PC-9 (cell line): ENCODE results near the gene EIF3I.

ENCODE experiments used
- EZH2 ChIP-seq: fragments of 200-600 bp; sonication (generic); IDR thresholded peaks from 2 replicates; pipeline ENCODE4 v1.8.0; 2017; ENCODE audit warnings: antibody characterized with exemption, low read depth
- TF ChIP-seq, protein P1 (sequence below): fragments of 200-600 bp; sonication (generic); conservative IDR thresholded peaks from 2 replicates; pipeline ENCODE4 v1.6.1; 2017; ENCODE audit warnings: mixed run types, antibody characterized with exemption, mild to moderate bottlenecking, moderate library complexity

DNA sequence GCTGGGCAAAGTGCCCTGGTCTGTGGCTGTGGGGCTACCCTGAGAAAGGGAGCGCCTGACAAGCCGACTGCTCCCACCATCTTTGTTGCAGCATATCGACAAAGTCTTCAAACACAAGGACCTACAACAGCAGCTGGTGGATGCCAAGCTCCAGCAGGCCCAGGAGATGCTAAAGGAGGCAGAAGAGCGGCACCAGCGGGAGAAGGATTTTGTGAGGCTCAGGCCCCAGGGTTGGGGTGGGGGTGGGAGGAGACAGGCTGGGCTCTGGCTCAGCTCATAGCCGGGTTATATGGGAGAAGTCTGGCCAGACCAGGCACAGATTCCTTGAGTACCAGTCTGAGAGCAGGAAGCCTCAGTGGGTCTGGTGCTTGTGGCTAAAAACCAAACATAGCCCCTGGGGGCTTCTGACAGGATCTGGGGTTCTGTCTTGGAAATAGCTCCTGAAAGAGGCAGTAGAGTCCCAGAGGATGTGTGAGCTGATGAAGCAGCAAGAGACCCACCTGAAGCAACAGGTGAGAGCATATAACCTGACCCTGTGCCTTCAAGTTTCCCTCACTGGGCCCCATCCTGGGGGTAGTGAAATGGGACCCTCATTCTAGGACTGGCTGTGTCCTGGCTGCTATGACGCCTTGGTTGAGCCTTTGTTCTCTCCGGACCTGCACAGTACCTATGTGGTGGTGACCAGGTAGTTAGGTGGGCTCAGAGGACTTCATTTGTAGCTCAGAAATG lies 29.8 kb upstream of the EIF3I start:
- TF ChIP-seq, protein P1, sequence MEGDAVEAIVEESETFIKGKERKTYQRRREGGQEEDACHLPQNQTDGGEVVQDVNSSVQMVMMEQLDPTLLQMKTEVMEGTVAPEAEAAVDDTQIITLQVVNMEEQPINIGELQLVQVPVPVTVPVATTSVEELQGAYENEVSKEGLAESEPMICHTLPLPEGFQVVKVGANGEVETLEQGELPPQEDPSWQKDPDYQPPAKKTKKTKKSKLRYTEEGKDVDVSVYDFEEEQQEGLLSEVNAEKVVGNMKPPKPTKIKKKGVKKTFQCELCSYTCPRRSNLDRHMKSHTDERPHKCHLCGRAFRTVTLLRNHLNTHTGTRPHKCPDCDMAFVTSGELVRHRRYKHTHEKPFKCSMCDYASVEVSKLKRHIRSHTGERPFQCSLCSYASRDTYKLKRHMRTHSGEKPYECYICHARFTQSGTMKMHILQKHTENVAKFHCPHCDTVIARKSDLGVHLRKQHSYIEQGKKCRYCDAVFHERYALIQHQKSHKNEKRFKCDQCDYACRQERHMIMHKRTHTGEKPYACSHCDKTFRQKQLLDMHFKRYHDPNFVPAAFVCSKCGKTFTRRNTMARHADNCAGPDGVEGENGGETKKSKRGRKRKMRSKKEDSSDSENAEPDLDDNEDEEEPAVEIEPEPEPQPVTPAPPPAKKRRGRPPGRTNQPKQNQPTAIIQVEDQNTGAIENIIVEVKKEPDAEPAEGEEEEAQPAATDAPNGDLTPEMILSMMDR = no peak
- TF ChIP-seq EZH2 = no peak
